ENCODE results near the gene GSDME.

DNA sequence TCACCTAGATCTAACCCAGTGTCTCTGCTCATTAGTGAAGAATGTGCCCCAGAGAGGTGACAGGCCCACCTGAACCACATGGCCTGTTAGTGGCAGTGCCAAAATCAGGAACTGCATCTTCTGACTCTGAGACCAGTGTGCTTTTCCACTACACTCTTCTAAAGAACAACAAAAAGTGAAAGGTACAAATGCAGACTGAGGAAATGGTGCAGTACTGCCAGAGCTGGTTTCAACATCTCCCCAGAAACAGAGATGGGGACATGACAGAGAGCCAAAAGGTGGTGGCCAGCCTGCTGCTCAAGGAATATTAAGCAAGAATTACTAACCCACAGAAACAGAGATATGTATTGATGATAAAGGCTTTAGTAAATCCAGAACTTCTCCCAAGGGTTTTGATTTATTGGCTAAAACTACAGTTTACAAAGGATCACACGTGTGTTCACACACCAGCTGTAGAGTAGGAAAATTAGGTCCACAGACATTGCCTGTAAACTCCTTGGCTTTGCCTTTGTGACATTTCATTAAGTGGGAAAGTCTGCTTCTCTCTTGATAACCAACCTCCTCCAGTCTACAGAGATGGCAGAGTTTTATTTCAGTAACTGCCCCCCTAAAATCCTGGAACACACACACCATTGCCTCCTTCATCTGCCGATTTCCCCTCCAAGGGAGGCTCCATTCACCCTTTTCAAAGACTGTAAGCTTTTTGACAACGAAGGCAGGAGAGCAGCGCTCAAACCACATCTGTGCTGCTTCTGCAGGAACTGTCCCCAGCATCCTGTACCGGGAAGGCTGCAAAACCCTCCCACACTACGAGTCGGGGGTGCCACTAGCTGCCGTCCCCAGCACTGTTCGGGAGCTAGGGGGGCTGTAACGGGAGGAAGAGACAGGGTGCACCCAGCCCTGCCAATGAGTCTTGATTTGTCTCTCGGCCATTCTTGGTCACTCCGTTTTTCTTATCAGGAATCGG is 29.8 kb downstream of the GSDME start:
- no peak for TF ChIP-seq ATF3 (IDR thresholded peaks at IDR 0.05; ENCODE audit: borderline replicate concordance, extremely low read depth, low read depth, low read length)
- TF ChIP-seq POLR2A (IDR thresholded peaks at IDR 0.05; ENCODE audit: low read depth, low read length): no peak
- TF ChIP-seq SP1 (IDR thresholded peaks at IDR 0.05; ENCODE audit: low read depth, low read length): no peak
- TF ChIP-seq RCOR1 (conservative IDR thresholded peaks at IDR 0.05; ENCODE audit: low read depth, low read length): no peak
- TF ChIP-seq RELA (IDR thresholded peaks at IDR 0.05; ENCODE audit: borderline replicate concordance, partially characterized antibody): no peak
- no peak for TF ChIP-seq RFX5 (IDR thresholded peaks at IDR 0.05; ENCODE audit: low read depth, low read length)
- no peak for TF ChIP-seq CTCF (IDR thresholded peaks at IDR 0.05 in 2 of 3, conservative IDR thresholded peaks at IDR 0.05 in 1 of 3; ENCODE audit: control insufficient read depth in 2 of 3, extremely low read depth in 1 of 3, insufficient read depth in 1 of 3, low read depth in 3 of 3, low read length in 3 of 3)
